ENCODE data around the gene ULBP2.
"Not testable (repeated sequence)": the region's sequence is repeated elsewhere in the genome, so short reads cannot be mapped to it uniquely, and the experiment has no call there.

DNA sequence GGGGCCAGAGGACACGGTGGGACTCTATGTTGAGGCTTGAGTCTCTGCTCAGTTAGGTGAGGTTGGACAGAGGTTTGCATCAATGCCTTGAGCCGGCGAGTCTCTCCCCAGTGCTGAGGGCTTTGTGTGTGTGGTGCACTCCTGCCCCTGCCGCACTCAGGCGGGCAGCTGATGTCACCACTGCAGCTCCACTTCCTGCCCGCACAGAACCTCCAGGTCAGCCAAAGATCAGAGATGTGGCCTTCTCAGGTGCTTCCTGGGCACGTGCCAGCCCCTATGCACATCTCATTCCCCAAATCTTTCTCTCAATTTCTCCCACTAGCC is 49.6 kb downstream of the ULBP2 start:
- not testable (repeated sequence) for TF ChIP-seq CTCF, POLR2A (IDR thresholded peaks at IDR 0.05)
